Prostate gland (tissue), 2 donors: ENCODE results near the gene RNU6-1.

Source experiments
- CTCF ChIP-seq, 4 experiments: fragments of 200-600 bp in 2 of 4; fragments of 450-650 bp in 2 of 4; sonication (generic) in 2 of 4; IDR thresholded peaks; 1 replicate in 3 of 4; 2 replicates in 1 of 4; pipeline ENCODE4 v1.5.1; 2016 to 2019; ENCODE audit warnings: antibody characterized with exemption in 4 of 4, mild to moderate bottlenecking in 2 of 4, moderate library complexity in 2 of 4
- POLR2AphosphoS5 ChIP-seq: sonication (generic); formaldehyde crosslinking; IDR thresholded peaks from one replicate; pipeline ENCODE4 v1.6.1; 2017; ENCODE audit warnings: antibody characterized with exemption

GRCh38 chr15:67836134-67836455, 3.8 kb downstream of the RNU6-1 start:
- no peak for TF ChIP-seq CTCF (IDR thresholded peaks at IDR 0.05)
- no peak for TF ChIP-seq POLR2AphosphoS5
